Peyer's patch (tissue), 4 donors: ENCODE data around the gene HHIP. TPM values are rescaled to one million over a fixed set of nuclear protein-coding genes. Genes with fewer than 3 reads are reported as not detected.

Source experiments
- DNase-seq, 3 donors: peaks; one replicate each; pipeline ENCODE4 v3.0.0-alpha.2; 2017 to 2019
- H3K27ac ChIP-seq, 4 donors: fragments of 200-600 bp; sonication (generic); one replicate each; pipeline ENCODE4 v1.5.1; 2016 to 2019
- H3K27me3 ChIP-seq, 2 donors: fragments of 200-600 bp; sonication (generic); one replicate each; pipeline ENCODE4 v1.5.1; 2019
- H3K36me3 ChIP-seq, 3 donors: fragments of 200-600 bp; sonication (generic); one replicate each; pipeline ENCODE4 v1.5.1; 2016 to 2019
- H3K4me1 ChIP-seq, 4 donors: fragments of 200-600 bp; sonication (generic); one replicate each; pipeline ENCODE4 v1.5.1; 2016 to 2019
- H3K4me3 ChIP-seq, 4 donors: fragments of 200-600 bp; sonication (generic); 1 replicate in 3 of 4; 2 replicates in 1 of 4; pipeline ENCODE4 v1.5.1; 2016 to 2019; ENCODE audit warnings: mild to moderate bottlenecking in 1 of 4
- H3K9me3 ChIP-seq, 4 donors: fragments of 200-600 bp; sonication (generic); one replicate each; pipeline ENCODE4 v1.5.1; 2016 to 2019; ENCODE audit warnings: mild to moderate bottlenecking in 1 of 4
- CTCF ChIP-seq, 6 experiments: fragments of 450-650 bp in 4 of 6; fragments of 200-600 bp in 2 of 6; sonication (generic) in 1 of 6; IDR thresholded peaks; one replicate each; pipeline ENCODE4 v1.5.1; 2017 to 2019; ENCODE audit warnings: antibody characterized with exemption in 6 of 6, mild to moderate bottlenecking in 3 of 6, moderate library complexity in 1 of 6
- POLR2A ChIP-seq, 2 donors: fragments of 450-650 bp; IDR thresholded peaks; one replicate each; pipeline ENCODE4 v1.5.1; 2017; ENCODE audit warnings: antibody characterized with exemption in 2 of 2, mild to moderate bottlenecking in 2 of 2, moderate library complexity in 2 of 2
- total RNA-seq, 4 donors: library from RNA; depleted of rRNA; stranded (reverse); fragments of >200 nt; gene quantifications; one replicate each; pipeline ENCODE4 v1.1.0, GENCODE V29; 2016

HHIP gene
- total RNA-seq, 4 donors from 2014 or later: 3.0 to 37.1 (median 6.6) TPM

DNA sequence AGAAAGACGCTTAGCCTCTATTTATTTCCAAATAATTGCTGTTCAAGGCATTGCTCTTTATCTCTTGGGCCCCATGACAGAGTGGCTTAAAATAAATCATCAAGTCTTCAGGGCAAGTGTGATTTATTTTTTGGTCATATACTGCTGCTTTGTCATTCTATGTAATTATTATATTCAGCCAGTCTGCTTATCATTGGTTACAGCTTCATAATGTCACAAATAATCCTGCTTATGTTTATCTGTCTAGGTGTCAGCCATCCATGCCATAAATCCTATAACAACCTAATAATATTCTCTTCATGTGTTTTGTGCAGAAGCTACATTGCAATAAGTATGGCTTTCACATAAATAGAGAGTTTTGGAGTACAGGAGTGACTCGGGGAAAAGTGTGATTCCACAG lies 41.0 kb downstream of the HHIP start:
- H3K4me3 ChIP-seq: no peak overlapping the region
- no peaks in the 10 kb centered on the region for H3K4me1 ChIP-seq
- no peak for DNase-seq
- H3K9me3 ChIP-seq: no peaks in the 10 kb centered on the region
- no peak overlapping the region for H3K27ac ChIP-seq
- no peaks in the 10 kb centered on the region for H3K27me3 ChIP-seq
- no peaks in the 10 kb centered on the region for H3K36me3 ChIP-seq
- TF ChIP-seq POLR2A (IDR thresholded peaks at IDR 0.05): no peak
- TF ChIP-seq CTCF (IDR thresholded peaks at IDR 0.05): no peak

DNA sequence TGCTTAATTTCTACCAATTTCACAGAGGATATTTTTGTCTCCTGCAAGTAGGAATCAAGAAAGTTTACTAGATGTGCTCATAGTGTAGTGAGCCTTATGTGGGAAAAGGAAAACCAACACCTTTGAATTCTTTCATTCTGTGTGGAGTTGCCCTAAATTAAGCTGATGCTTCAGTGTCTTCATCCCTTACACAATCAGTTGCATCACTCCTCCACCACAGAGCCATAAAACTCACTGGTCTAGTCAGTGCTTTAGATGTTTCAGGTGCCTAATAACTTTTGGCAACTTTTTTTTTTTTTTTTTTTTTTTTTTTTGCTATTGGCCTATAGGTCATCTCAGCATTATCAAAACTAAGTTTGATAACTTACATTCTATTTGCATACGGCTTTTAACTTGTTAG lies 41.5 kb downstream of the HHIP start:
- no peaks in the 10 kb centered on the region for H3K4me1 ChIP-seq
- no peaks in the 10 kb centered on the region for H3K9me3 ChIP-seq
- no peak for DNase-seq
- H3K4me3 ChIP-seq: no peak overlapping the region
- H3K27ac ChIP-seq: no peak overlapping the region
- no peaks in the 10 kb centered on the region for H3K27me3 ChIP-seq
- TF ChIP-seq CTCF (IDR thresholded peaks at IDR 0.05) (no peak), POLR2A (IDR thresholded peaks at IDR 0.05) (no peak)
- H3K36me3 ChIP-seq: no peaks in the 10 kb centered on the region

DNA sequence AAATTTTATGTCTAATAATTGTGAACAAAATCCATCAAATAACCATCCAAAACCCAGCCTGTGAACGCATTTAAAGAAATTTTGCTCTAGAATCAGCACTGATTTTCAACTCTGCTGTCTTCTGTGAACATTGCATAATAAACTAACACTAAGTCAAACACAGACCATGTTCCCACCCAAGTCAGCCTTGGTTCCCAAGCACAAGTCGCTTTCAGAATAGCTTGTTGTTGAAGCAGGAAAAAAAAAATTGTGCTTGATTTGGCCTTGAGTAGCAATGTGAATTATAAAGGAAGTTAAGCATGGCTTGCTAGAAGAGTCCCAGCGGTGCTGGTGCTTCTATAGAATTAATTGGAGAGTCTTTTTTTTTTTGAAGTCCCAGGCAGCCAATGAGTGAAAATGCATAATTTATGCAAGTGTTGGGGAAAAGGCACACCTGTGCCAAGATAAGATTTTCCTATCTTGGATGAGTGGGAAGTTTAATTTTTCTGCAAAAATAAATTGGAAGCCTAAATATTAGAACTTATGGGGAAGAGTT lies 42.1 kb downstream of the HHIP start:
- DNase-seq: no peak
- H3K4me3 ChIP-seq: no peak overlapping the region

DNA sequence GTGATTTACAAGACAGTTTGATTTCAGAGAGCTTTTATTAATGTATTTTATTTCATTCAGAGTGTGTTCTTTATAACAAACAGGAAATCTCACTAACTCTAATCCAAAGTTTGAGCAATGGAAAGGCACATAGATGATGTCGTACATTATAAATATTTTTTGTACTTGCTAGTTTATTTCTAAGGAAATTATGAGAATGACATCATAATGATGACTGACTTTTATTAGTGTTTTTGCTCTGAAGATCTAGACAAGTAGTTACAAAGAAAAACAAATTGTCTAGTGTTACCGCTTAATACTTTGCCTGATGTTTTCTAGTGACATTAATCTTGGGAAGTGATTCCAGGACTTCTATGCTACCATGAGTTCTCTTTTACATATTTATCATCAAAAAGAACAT lies 43.2 kb downstream of the HHIP start:
- Histone ChIP-seq H3K4me1 (no peaks in the 10 kb centered on the region), H3K27me3 (no peaks in the 10 kb centered on the region), H3K27ac (no peak overlapping the region), H3K36me3 (no peaks in the 10 kb centered on the region), H3K4me3 (no peak overlapping the region), H3K9me3 (no peaks in the 10 kb centered on the region)
- no peak for DNase-seq
- TF ChIP-seq POLR2A (IDR thresholded peaks at IDR 0.05) (no peak), CTCF (IDR thresholded peaks at IDR 0.05) (no peak)

More for the DNA sequence above, 42.1 kb downstream of the HHIP start:
- no peak overlapping the region for H3K27ac ChIP-seq
- TF ChIP-seq CTCF (IDR thresholded peaks at IDR 0.05) (no peak), POLR2A (IDR thresholded peaks at IDR 0.05) (no peak)
- no peaks in the 10 kb centered on the region for H3K36me3 ChIP-seq
- no peaks in the 10 kb centered on the region for H3K27me3 ChIP-seq
- no peaks in the 10 kb centered on the region for H3K4me1 ChIP-seq
- no peaks in the 10 kb centered on the region for H3K9me3 ChIP-seq

GRCh38 chr4:144695721-144696120 lies 49.8 kb downstream of the HHIP start:
- H3K27me3 ChIP-seq: no peaks in the 10 kb centered on the region
- H3K4me1 ChIP-seq: no peaks in the 10 kb centered on the region
- no peak for DNase-seq
- no peaks in the 10 kb centered on the region for H3K36me3 ChIP-seq
- no peaks in the 10 kb centered on the region for H3K9me3 ChIP-seq
- no peak for TF ChIP-seq POLR2A (IDR thresholded peaks at IDR 0.05)
- no peak for TF ChIP-seq CTCF (IDR thresholded peaks at IDR 0.05)
- H3K4me3 ChIP-seq: no peak overlapping the region
- no peak overlapping the region for H3K27ac ChIP-seq

DNA sequence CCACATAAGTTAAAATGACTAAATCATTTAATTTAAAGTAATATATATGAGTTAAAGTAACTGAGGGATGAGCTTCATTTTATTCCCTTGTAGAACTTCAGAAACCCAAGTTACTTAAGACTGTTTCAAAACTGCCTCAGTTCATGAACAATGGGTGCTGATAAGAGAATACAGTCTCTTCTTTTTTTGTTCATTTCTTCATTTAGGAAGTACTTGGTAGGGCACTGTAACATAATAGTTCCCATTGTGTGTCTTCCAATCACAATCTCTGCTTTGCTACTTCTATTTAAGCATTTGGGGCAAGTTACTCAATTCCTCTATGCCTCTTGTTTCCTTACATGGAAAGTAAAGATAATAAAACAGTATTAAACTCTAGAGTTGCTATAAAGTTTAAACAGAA lies 50.4 kb downstream of the HHIP start:
- H3K27me3 ChIP-seq: no peaks in the 10 kb centered on the region
- no peaks in the 10 kb centered on the region for H3K9me3 ChIP-seq
- no peak for DNase-seq
- H3K27ac ChIP-seq: no peak overlapping the region
- no peaks in the 10 kb centered on the region for H3K36me3 ChIP-seq
- H3K4me1 ChIP-seq: no peaks in the 10 kb centered on the region
- TF ChIP-seq POLR2A (IDR thresholded peaks at IDR 0.05) (no peak), CTCF (IDR thresholded peaks at IDR 0.05) (no peak)
- no peak overlapping the region for H3K4me3 ChIP-seq
